Renal pelvis (tissue), 4 donors: ENCODE results near the gene MYBL2. TPM values are rescaled to one million over a fixed set of nuclear protein-coding genes. Genes with fewer than 3 reads are reported as not detected.

Experiments
- DNase-seq: peaks from one replicate; pipeline ENCODE4 v3.0.0-alpha.2; 2013
- polyA plus RNA-seq, 3 donors: library from polyadenylated mRNA; unstranded; fragments of 120-200 nt; gene quantifications; one replicate each; pipeline ENCODE4 v1.2.1, GENCODE V29; 2013; ENCODE audit not compliant: insufficient read length in 3 of 3

Gene MYBL2
- polyA plus RNA-seq, 3 donors = 24.4 to 33.9 (median 33.3) TPM

- no peak for DNase-seq
These were observed 9.5 kb downstream of the MYBL2 start for GRCh38 chr20:43676368-43676767.

- no peak for DNase-seq
These were observed 14.1 kb downstream of the MYBL2 start for GRCh38 chr20:43680981-43681380.

GRCh38 chr20:43681468-43681942 lies 14.6 kb downstream of the MYBL2 start:
- no peak for DNase-seq

- no peak for DNase-seq
These were observed 15.1 kb downstream of the MYBL2 start for GRCh38 chr20:43681991-43682410.

- DNase-seq = no peak
These were observed 15.5 kb downstream of the MYBL2 start for GRCh38 chr20:43682446-43682845.

GRCh38 chr20:43686820-43687219 lies 19.9 kb downstream of the MYBL2 start:
- DNase-seq = no peak

- no peak for DNase-seq
These were observed 22.3 kb downstream of the MYBL2 start for GRCh38 chr20:43689165-43689564.

- no peak for DNase-seq
These were observed 24.2 kb downstream of the MYBL2 start for GRCh38 chr20:43690943-43691598.

- DNase-seq = no peak
These were observed 25.1 kb downstream of the MYBL2 start for GRCh38 chr20:43691928-43692524.

GRCh38 chr20:43694763-43695162 lies 27.8 kb downstream of the MYBL2 start:
- DNase-seq = no peak

GRCh38 chr20:43695571-43695970 lies 28.7 kb downstream of the MYBL2 start:
- DNase-seq = no peak

- DNase-seq = no peak
These were observed 33.1 kb downstream of the MYBL2 start for GRCh38 chr20:43699941-43700565.

- no peak for DNase-seq
These were observed 33.7 kb downstream of the MYBL2 start for GRCh38 chr20:43700627-43701026.

GRCh38 chr20:43702502-43702901 lies 35.6 kb downstream of the MYBL2 start:
- DNase-seq = no peak

GRCh38 chr20:43710370-43711044 lies 43.6 kb downstream of the MYBL2 start:
- DNase-seq = no peak

- no peak for DNase-seq
These were observed 44.3 kb downstream of the MYBL2 start for GRCh38 chr20:43711098-43711654.

GRCh38 chr20:43715044-43715443 lies 48.1 kb downstream of the MYBL2 start:
- no peak for DNase-seq

GRCh38 chr20:43715511-43715910 lies 48.6 kb downstream of the MYBL2 start:
- DNase-seq = no peak

GRCh38 chr20:43716123-43716522 lies 49.2 kb downstream of the MYBL2 start:
- DNase-seq = no peak

- no peak for DNase-seq
These were observed 50.1 kb downstream of the MYBL2 start for GRCh38 chr20:43716757-43717615.

GRCh38 chr20:43717616-43717995 lies 50.7 kb downstream of the MYBL2 start:
- DNase-seq = no peak
